Neural progenitor cell (in vitro differentiated cells): ENCODE results near the gene ETV6. TPM values are rescaled to one million over a fixed set of nuclear protein-coding genes. Genes with fewer than 3 reads are reported as not detected.
A peak's percentile ranks its signal among the peaks of the same experiment; 100 is the strongest.

Source experiments
- DNase-seq: peaks from one replicate; pipeline ENCODE4 v3.0.0-alpha.2; 2016; ENCODE audit warnings: low spot score
- H2AFZ ChIP-seq: fragments of 200-600 bp; sonication (generic); replicated peaks from 2 replicates; pipeline ENCODE4 v1.6.1; 2016; ENCODE audit warnings: antibody characterized with exemption
- H3F3A ChIP-seq: fragments of 200-600 bp; sonication (generic); 2 replicates; pipeline ENCODE4 v1.6.1; 2016; ENCODE audit warnings: antibody characterized with exemption, low read depth
- H3K27ac ChIP-seq: fragments of 200-600 bp; sonication (generic); 2 replicates; pipeline ENCODE4 v1.5.1; 2016; ENCODE audit warnings: mild to moderate bottlenecking
- H3K27me3 ChIP-seq: fragments of 200-600 bp; sonication (generic); 2 replicates; pipeline ENCODE4 v1.6.1; 2016; ENCODE audit warnings: mild to moderate bottlenecking, moderate library complexity
- H3K36me3 ChIP-seq: fragments of 200-600 bp; sonication (generic); 2 replicates; pipeline ENCODE4 v1.5.1; 2016
- H3K4me1 ChIP-seq: fragments of 200-600 bp; sonication (generic); 2 replicates; pipeline ENCODE4 v1.6.1; 2016; ENCODE audit warnings: mixed run types
- H3K4me2 ChIP-seq: fragments of 200-600 bp; sonication (generic); 2 replicates; pipeline ENCODE4 v1.6.1; 2016
- H3K4me3 ChIP-seq: fragments of 200-600 bp; sonication (generic); 2 replicates; pipeline ENCODE4 v1.5.1; 2016
- H3K79me2 ChIP-seq: fragments of 200-600 bp; sonication (generic); 2 replicates; pipeline ENCODE4 v1.6.1; 2016; ENCODE audit warnings: low read depth
- H3K9ac ChIP-seq: fragments of 200-600 bp; sonication (generic); 2 replicates; pipeline ENCODE4 v1.6.1; 2016
- H3K9me3 ChIP-seq: fragments of 200-600 bp; sonication (generic); 2 replicates; pipeline ENCODE4 v1.5.1; 2016; ENCODE audit warnings: low read depth
- H4K20me1 ChIP-seq: fragments of 200-600 bp; sonication (generic); 2 replicates; pipeline ENCODE4 v1.6.1; 2016; ENCODE audit warnings: low read depth
- H3K27ac Mint-ChIP-seq: 3 replicates; pipeline ENCODE4 v1.8.0; 2021; ENCODE audit warnings: mixed read lengths
- H3K27me3 Mint-ChIP-seq: 2 replicates; pipeline ENCODE4 v1.8.0; 2022; ENCODE audit warnings: low read depth, mild to moderate bottlenecking, inconsistent platforms, moderate library complexity, mixed read lengths; ENCODE audit not compliant: insufficient read depth
- H3K36me3 Mint-ChIP-seq: 3 replicates; pipeline ENCODE4 v1.8.0; 2021; ENCODE audit warnings: mixed read lengths
- H3K4me1 Mint-ChIP-seq: 3 replicates; pipeline ENCODE4 v1.8.0; 2021; ENCODE audit warnings: mixed read lengths
- H3K4me3 Mint-ChIP-seq: 3 replicates; pipeline ENCODE4 v1.8.0; 2021; ENCODE audit warnings: mild to moderate bottlenecking, moderate library complexity, mixed read lengths
- H3K9me3 Mint-ChIP-seq: 3 replicates; pipeline ENCODE4 v1.8.0; 2020; ENCODE audit warnings: mixed read lengths
- CTCF ChIP-seq: fragments of 200-600 bp; sonication (generic); IDR thresholded peaks from 2 replicates; pipeline ENCODE4 v1.5.1; 2017; ENCODE audit warnings: antibody characterized with exemption, mild to moderate bottlenecking
- EZH2 ChIP-seq: fragments of 200-600 bp; sonication (generic); IDR thresholded peaks from 2 replicates; pipeline ENCODE4 v1.6.1; 2017; ENCODE audit warnings: antibody characterized with exemption, mild to moderate bottlenecking, moderate library complexity
- EZH2phosphoT487 ChIP-seq: fragments of 200-600 bp; sonication (generic); IDR thresholded peaks from 2 replicates; pipeline ENCODE4 v1.6.1; 2017; ENCODE audit warnings: antibody characterized with exemption
- total RNA-seq: library from RNA; depleted of rRNA; stranded (reverse); fragments of >200 nt; gene quantifications from 2 replicates; pipeline ENCODE4 v1.2.3, GENCODE V29; 2015; ENCODE audit warnings: low replicate concordance

Gene ETV6
- 6.2 and 6.8 TPM in 2 replicates for total RNA-seq

DNA sequence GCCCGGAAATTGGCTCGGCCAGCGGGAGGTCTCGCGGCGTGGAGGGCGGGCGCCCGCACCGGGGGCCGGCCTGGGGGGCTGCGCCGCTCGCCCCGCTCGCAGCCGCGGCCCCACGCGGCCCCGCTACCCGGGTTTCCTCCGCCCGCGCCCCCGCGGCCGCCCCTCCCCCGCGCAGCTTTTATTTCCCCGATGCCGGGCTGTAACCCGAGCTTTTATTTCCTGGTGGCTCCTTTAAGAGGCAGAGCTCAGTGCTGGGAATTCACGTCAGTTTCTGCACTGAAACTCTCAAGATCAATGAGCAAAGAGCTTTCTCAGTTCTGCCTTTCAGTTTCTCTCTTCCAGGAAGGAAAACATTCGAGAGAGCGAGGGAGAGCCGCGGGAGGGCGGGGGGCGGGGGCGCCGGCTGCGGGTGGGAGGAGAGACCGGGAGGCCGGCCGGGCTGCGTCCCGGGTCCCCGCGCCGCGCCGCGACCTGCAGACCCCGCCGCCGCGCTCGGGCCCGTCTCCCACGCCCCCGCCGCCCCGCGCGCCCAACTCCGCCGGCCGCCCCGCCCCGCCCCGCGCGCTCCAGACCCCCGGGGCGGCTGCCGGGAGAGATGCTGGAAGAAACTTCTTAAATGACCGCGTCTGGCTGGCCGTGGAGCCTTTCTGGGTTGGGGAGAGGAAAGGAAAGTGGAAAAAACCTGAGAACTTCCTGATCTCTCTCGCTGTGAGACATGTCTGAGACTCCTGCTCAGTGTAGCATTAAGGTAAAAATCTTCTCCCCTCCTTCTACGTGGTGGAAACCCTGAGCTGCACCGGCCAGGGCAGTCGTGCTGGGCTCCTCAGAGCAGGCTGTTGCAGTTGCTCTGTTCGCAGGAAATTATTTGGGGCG lies at the start of gene ETV6:
TSS of gene ETV6 (plus strand) at position 262 of the 873 bp plus-strand sequence. CDS start at position 716, 454 bp downstream.
- Mint-ChIP-seq H3K27ac (peak within 1 kb of the TSS; percentile 100), H3K4me1 (peaks cover 29% of the 10 kb centered on the region), H3K4me3 (peak within 1 kb of the TSS; percentile 98), H3K27me3 (peaks cover 7% of the 10 kb centered on the region), H3K9me3 (peaks cover 12% of the 10 kb centered on the region), H3K36me3 (no peaks in the 10 kb centered on the region)
- peaks cover 36% of the 10 kb centered on the region for H3K79me2 ChIP-seq
- TF ChIP-seq EZH2 (no peak), CTCF (no peak), EZH2phosphoT487 (no peak)
- H3F3A ChIP-seq, result peaks cover 46% of the 10 kb centered on the region
- peak; percentile 80 for DNase-seq
- peaks cover 12% of the 10 kb centered on the region for H4K20me1 ChIP-seq
- H3K9ac ChIP-seq, result peak within 1 kb of the TSS; percentile 68
- peak within 1 kb of the TSS; percentile 81 for H3K4me3 ChIP-seq
- peaks cover 31% of the 10 kb centered on the region for H3K4me1 ChIP-seq
- peaks cover 5% of the 10 kb centered on the region for H3K9me3 ChIP-seq
- H3K36me3 ChIP-seq, result no peaks in the 10 kb centered on the region
- H3K27me3 ChIP-seq, result no peaks in the 10 kb centered on the region
- H2AFZ ChIP-seq, result peak within 1 kb of the TSS; percentile 88
- H3K4me2 ChIP-seq, result peak within 1 kb of the TSS; percentile 96
- peak within 1 kb of the TSS; percentile 97 for H3K27ac ChIP-seq

- H3K36me3 ChIP-seq, result no peaks in the 10 kb centered on the region
- H3K27ac Mint-ChIP-seq, result no peak overlapping the region
- no peak overlapping the region for H3K4me3 ChIP-seq
- H3K27ac ChIP-seq, result no peak overlapping the region
- no peaks in the 10 kb centered on the region for H3K27me3 ChIP-seq
- H2AFZ ChIP-seq, result no peak overlapping the region
- H3K4me1 Mint-ChIP-seq, result peaks cover 3% of the 10 kb centered on the region
- no peaks in the 10 kb centered on the region for H3F3A ChIP-seq
- no peaks in the 10 kb centered on the region for H3K79me2 ChIP-seq
- H3K36me3 Mint-ChIP-seq, result no peaks in the 10 kb centered on the region
- H4K20me1 ChIP-seq, result no peaks in the 10 kb centered on the region
- no peak overlapping the region for H3K9ac ChIP-seq
- H3K9me3 ChIP-seq, result no peaks in the 10 kb centered on the region
- H3K4me2 ChIP-seq, result no peak overlapping the region
- H3K4me3 Mint-ChIP-seq, result no peak overlapping the region
- H3K9me3 Mint-ChIP-seq, result no peaks in the 10 kb centered on the region
- TF ChIP-seq EZH2 (no peak), CTCF (no peak), EZH2phosphoT487 (no peak)
- H3K4me1 ChIP-seq, result peaks cover 8% of the 10 kb centered on the region
- H3K27me3 Mint-ChIP-seq, result peaks cover 5% of the 10 kb centered on the region
- no peak for DNase-seq
Observed at GRCh38 chr12:11600199-11600598, 49.3 kb upstream of the ETV6 start.

GRCh38 chr12:11601647-11602046 lies 47.8 kb upstream of the ETV6 start:
- H3K9ac ChIP-seq, result no peak overlapping the region
- no peaks in the 10 kb centered on the region for H3F3A ChIP-seq
- no peaks in the 10 kb centered on the region for H3K79me2 ChIP-seq
- H3K4me1 ChIP-seq, result peaks cover 8% of the 10 kb centered on the region
- TF ChIP-seq EZH2phosphoT487 (no peak), EZH2 (no peak), CTCF (no peak)
- no peaks in the 10 kb centered on the region for H3K36me3 Mint-ChIP-seq
- H3K4me1 Mint-ChIP-seq, result peaks cover 3% of the 10 kb centered on the region
- H3K27ac ChIP-seq, result no peak overlapping the region
- no peaks in the 10 kb centered on the region for H3K9me3 Mint-ChIP-seq
- no peaks in the 10 kb centered on the region for H3K9me3 ChIP-seq
- H3K27ac Mint-ChIP-seq, result no peak overlapping the region
- no peak for DNase-seq
- no peaks in the 10 kb centered on the region for H3K36me3 ChIP-seq
- no peaks in the 10 kb centered on the region for H3K27me3 ChIP-seq
- no peak overlapping the region for H3K4me3 ChIP-seq
- H3K4me3 Mint-ChIP-seq, result no peak overlapping the region
- no peaks in the 10 kb centered on the region for H4K20me1 ChIP-seq
- H2AFZ ChIP-seq, result no peak overlapping the region
- peaks cover 5% of the 10 kb centered on the region for H3K27me3 Mint-ChIP-seq
- H3K4me2 ChIP-seq, result no peak overlapping the region
